ENCODE results near the gene TIMM10B.

The TIMM10B gene, protein sequence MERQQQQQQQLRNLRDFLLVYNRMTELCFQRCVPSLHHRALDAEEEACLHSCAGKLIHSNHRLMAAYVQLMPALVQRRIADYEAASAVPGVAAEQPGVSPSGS

DNA sequence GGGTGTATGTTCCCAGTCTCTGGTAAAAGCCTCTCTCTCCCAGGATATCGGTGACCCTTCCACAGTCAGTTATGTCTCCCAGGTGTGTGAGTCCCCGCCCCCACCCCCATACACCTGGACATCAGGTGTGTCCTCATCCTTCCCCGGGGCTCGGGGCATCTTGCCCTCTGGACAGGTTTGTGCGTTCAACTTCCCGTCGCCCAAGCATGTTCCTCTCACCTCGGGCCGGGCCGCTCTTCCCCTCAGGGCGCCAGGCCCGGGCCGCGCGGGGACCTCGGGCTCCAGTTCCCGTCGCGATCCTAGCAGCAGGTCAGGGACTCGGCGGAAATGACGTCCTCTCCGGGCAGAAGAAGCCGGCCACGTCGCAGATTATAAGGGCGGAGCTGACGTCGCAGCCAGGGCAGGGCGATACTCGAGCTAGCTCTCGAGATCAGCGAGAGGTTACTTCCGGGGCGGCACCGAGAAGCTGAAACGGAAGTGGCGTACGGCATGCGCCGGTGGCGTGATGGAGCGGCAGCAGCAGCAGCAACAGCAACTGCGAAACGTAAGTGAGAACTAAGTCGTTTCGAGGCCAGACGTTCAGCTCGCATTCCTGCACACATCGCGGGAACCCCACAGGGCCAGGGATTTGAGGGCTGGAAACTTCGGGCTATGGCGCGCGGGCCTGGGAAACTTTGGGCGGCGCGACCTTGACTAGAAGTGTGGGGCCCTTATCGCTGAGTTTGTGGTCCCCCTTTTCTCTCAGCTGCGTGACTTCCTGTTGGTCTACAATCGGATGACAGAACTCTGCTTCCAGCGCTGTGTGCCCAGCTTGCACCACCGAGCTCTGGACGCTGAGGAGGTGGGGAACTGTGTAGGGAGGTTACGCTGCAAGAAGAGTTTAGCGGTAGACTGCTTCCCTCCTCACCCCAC, at the start of gene TIMM10B, which contains the start of gene ARFIP2:
TSS of gene TIMM10B (plus strand) at position 490 of the 912 bp plus-strand sequence. CDS start at position 506, 16 bp downstream.
TSS of gene ARFIP2 (minus strand) at position 320 of the 912 bp plus-strand sequence. CDS start 910 bp downstream, outside the sequence.
- peak; percentile 82 to 92 for DNase-seq

DNA sequence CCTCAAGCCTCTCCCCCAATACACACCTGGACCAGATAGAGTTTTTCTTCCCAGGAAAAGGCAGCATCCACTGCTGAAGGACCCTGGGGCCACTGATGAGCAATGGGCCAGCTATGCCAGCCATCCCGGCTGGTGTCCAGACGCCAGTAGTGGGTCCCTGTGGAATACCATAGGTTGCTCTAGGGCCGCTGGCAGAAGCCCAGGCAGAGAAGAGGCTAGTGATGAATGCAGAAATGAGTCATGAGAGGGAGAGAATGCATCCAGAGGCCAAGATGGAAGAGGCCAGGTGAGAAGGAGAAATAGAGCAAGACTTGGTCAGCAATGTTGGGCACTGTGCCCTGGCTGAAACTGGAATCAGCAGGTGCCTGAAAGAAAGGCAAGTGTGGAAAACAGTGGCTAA, 49.4 kb upstream of the TIMM10B start:
- DNase-seq: no peak

DNA sequence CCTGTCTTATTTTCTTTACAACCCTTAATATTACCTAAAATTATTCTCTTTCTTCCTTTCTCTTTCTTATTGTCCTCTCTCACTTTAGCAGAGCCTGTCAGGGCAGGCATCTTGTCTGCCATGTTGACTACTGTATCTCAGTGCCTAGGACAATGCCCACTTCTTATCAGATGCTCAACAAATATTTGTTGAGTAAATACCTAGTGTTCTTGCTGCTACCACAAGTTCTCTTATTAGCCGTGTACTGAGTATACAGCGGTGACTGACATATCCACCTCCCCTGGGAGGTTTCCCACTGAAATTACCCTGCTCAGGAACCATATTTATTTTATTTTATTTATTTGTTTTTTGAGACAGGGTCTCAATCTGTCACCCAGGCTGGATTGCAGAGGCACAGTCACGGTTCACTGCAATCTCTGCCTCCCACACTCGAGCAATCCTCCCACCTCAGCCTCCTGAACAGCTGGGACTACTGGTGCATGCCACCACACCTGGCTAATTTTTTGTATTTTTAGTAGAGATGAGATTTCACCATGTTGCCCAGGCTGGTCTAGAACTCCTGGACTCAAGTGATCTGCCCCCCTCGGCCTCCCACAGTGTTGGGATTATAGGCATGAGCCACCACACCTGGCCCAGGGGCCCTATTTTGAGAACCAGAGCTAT, 47.2 kb upstream of the TIMM10B start:
- DNase-seq: no peak

DNA sequence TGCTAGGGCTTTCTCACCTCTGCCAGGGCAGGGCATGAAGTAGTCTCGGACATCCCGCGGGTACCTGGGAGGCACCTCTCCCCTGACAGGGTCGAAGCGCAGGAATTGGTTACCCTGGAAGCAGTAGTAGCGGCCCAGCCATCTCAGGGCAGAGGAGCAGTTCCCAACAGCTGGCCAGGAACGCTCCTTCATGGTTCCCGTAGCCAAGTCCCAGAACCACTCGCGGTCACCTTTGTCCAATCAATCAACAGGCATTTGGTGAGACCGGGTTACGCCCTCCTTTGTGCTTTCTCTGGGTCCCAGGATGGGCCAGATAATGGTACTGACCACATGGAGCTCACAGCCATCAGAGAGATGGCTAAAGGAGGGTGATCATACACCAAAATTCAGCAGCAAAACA, 43.9 kb upstream of the TIMM10B start:
- no peak for DNase-seq

DNA sequence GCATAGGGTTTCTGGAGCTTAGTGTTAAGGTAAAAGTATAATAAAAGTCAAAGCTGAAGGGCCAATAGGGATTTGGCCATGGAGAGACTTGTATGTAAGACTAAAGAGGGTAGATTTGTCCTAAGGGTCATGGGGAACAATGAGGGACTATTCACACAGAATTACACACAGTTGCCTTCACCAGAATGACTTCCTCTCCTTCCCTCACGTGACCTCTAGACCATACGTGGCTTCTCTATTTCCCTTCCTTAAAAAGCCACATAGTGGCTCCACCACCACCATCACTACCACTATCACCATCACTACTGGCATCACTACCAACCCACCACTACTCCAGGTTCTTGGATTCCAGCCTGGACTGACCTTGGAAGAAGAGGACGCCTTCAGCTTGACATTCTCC, 43.3 kb upstream of the TIMM10B start:
- no peak for DNase-seq

DNA sequence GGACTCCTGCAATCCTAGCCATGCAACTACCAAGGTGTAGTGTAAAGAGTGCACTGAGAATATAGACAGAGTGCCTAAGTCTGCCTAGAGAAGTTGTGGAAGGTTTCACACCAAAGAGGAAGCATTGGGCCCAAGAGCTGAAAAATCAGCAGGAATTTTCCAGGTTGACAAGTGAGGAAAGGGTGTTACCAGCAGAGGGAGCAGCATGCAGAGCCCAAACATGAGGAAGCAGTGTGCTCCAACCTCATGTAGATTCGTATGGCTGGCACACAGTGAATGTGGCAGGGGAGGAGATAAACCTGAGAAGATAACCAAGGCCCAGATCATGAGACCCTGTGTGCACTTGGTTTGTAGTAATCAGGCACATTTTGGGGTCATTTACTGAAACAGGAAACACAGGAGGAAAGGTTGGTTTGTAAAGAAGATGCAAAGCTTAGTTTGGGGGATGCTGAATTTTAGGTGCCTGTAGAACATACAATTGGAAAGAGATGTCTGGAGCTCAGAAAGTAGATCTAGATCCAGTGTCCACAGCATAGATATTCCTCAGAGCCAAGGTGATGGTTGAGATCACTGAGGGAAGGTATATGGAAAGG, 42.2 kb upstream of the TIMM10B start:
- peak; percentile 28 to 45 for DNase-seq

DNA sequence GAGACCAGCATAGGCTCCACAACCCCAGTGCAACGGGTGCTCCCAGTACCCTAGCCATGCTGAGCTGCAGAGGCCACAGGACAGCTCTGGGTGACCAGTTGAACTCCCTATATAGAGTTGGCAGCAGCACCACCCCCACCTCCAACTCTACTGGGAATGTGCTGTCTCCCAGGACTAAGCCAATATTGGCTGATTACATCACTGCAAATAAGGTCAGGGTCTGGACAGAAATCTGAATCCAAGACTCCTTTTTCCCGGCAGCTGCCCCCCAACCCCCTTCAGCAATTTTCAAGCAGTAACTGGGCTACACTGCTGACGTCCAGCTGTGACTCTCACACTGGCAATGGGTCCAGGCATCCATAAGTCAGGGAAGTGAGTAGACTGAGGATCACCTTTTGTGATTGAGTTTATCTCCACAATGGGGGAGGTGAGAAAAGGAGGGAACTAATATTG, 40.4 kb upstream of the TIMM10B start, which contains the start of gene HPX:
TSS of gene HPX (minus strand) at position 82 of the 453 bp plus-strand sequence. CDS start at position 58, 24 bp downstream.
- DNase-seq: no peak

DNA sequence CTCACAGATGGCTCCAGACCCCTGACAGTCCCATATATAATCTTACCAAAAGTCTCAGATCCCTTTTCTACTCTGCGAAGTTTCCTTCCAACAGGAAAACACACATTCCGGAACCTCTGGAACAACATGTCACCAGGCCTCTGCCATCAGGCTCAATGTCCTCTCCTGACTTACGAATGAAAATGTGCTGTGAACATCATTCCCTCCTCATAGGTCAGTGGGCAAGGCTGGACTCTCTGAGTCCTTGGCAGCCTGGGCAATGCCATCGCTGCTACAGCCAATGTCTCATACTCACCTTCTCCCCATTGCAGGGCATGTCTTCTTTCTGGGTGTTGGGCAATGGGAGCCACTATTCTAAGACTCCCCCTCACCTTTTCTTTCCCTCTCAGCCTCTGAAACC, 38.9 kb upstream of the TIMM10B start:
- DNase-seq: no peak

DNA sequence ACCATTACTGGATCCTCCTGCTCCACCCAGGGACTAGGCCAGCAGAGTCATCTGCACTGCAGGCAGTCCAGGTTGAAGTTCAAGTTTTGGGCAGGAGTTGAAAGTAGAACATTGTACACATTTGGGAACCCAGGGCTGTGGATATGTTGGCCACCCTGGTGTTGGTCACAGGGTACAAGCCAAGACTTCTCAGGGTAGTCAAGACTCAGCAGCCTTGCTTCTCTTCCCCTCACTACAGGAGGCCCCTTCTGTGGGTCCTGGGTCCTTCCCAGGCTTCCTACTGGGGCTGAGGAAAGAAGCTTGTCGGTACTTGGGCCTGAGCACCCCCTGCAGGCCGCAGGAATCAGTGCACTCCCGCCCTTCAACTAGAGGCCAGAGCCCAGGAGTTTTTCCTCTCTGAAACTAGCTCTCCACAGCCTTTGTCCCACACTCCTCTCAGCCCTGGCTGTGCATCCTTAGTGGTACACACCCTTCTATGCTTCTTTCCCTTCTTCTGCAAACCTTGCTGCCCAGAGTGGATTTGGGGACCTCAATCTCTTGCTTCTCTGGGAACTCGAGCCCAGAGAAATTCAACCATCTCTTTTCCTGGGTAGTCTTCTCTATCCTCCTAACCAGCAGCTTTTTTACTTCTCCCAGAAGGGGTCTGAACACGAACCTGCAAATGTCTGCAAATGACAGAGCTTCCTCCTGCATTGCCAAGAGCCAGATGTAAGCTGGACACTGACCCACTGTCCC, 37.9 kb upstream of the TIMM10B start:
- DNase-seq: peak in 1 of 2 experiments; percentile 17

DNA sequence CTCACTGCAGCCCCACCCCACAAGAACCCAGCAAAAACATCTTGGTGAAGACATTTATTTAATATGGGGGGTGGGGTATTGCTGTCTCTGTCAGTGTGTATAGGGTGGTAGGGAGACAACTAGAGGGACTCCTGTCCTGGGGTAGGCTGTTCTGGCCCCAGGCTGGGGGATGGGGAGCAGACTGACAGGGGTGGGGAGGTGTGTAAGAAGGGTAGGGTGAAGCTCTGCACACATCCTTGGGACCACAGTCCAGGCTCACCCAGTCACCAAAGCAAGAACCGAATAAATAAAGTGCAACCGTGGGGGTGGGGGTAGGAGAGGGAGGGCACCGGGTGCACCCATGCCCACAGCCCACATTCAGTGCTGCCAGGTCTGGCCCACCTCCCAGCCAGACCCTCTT, 32.7 kb upstream of the TIMM10B start:
- DNase-seq: no peak

DNA sequence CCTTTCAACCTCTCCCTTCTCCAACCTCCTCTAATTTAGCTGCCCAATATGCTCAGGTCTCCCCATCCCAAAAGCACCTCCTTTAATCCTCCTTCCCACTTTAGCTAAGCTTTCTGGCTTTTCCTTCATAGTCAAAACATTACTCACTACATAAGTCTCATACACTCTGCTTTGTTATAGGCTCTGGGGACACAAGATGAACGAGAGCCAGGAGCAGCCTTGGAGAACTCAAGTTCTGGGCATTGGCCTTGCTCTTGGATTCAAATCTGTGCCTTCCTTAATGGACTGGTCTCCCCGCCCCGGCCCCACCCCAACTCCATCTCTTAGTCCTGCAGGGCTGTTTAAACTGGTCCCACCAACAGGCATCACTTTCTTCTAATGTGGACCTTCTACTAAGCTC, 29.1 kb upstream of the TIMM10B start:
- no peak for DNase-seq

DNA sequence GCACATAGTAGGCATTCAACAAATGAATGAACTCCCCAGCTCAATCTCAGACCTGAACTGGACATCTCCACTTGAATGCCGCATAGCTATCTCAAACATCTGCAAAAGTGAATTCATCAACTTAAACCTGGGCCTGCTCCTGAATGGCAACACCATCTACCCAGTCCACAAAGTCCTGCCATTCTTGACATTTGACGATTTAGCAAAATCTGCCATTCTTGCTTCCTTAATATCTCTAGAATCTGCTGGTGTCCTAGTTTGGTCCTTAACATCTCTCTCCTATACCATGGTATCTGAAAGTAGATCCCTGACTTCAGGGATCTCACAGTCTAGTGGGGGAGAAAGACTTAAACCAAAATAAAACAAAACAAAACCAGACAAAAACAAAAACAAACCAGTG, 28.1 kb upstream of the TIMM10B start:
- no peak for DNase-seq

DNA sequence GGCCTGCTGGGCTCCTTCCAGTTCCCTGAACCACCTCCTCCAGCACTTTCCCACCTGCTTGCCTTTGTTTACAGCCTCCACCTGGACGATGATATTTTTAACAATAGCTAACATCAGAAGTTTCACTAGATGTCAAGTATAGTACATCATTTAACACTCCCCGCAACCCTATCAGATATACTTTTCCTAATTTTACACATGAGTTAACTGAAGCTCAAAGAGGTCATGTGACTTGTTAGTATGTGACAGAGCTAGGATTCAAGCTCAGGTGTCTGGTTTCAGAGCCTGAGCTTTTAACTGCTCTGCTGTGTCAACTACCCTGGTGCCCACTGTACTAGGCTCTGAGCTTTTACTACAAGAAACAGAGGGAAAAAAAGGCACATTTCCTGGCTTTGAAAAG, 26.2 kb upstream of the TIMM10B start:
- DNase-seq: no peak

DNA sequence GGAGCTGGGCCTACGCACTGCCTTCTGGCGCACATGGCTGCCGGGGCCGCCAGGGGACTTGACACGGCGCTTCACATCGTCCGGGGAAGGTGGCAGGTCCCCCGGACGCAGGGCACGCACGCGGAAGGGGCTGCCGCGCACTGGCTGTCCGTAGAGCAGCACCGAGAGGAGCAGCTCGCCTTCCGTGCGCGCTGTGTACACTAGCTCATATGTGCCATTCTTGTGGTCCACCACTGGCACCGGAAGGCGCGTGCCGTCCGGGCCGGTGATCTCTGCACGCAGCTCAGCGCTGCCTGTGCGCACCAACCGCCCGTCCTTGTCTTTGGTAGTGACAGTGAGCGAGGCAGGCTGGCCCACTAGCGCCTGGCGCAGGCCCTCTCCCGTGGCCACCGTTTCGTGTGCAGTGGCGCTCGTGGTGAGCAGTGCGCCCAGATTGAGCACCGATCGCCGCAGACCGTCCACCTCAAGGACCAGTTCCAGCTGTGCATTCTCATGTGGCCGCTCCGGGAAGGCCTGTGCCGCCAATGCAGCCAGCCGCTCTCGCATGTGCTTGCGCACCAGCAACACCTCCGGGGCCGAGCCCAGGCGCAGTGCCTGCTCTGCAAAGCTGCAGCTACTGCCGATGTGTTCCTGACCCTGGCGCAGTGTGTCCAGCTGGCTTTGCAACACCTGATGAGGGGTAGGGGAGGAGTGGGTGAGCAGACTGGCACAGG, 24.8 kb upstream of the TIMM10B start:
- DNase-seq: no peak

DNA sequence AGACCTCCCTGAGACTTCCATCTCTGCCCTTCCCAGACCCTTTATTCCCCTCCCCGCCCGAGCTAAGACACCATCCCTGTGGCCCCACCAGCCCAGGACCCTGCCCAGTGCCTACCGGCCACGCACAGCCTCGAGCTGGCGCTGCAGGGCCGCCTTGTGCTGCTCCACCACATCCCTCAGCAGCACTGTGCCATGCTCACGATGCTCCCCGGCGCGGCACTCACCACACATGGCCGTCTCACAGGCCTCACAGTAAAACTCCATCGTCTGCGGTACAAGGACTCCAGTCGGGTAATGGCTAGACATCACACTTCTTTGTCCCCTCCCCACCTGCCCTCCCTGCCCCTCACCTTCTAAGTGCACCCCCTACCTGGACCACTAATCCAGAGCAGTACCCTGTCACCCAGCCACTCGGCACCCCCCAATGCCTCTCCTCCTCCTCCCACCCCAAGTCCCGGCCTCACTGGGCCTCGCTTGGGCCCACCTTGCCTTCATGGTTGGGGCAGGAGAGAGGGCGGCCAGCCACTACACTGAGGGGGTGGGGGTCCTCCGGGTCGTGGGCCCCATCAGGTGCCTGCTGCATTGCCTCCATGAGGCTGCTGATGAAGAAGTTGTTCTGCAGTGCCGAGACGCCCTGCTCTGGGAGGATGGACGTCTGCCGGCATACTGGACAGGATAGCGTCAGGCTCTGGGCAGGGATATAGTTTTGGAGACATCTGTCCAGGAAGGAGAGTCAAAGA, 23.6 kb upstream of the TIMM10B start:
- no peak for DNase-seq

DNA sequence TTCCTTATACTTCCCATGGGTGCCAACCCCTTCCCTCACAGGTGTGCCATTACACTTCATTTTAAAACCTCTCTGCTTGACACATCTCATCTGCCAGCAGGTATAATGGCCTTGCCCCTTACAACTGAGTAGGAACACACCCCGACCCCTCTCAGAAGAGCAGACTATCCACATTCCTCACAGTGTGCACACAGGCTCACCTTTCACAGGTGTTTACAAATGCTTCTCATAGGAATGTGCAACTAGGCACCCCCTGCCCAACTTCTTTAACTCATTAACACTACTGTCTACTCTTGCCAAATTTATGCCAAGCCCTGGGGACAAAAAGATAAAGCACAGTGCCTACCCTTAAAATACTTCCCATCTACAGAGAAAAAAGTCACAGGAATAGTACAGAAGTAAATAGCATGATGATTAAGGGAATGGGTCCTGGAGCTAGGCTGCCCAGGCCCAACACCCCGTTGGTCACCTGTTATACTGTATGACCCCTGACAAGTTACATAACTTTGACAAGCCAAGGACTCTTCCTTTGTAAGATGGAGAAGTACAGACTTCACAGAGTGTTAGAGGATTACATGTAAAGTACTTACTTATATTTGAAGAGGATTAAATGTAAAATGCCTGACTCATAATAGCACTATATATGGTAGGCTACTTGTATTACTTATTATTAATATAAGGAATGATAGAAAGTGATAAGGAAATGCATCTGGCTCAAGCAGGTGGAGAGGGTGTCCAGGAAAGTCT, 22.8 kb upstream of the TIMM10B start:
- no peak for DNase-seq

DNA sequence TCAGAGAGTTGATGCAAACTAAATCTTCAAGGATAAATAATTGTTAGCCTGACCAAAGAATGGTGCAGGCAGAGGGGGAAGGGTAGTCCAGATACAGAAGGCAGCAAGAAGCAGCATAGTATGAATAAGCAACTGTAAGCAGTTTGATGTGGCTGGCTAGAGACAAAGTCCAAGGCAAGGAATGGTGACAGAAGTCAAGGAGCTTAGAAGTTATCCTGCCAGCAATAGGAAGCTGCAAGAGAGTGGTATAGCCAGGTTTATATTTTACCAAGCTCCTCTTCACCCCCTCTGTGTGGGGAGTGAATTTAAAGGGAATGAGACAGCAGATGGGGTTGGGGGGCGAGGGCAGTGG, 22.2 kb upstream of the TIMM10B start:
- DNase-seq: no peak

DNA sequence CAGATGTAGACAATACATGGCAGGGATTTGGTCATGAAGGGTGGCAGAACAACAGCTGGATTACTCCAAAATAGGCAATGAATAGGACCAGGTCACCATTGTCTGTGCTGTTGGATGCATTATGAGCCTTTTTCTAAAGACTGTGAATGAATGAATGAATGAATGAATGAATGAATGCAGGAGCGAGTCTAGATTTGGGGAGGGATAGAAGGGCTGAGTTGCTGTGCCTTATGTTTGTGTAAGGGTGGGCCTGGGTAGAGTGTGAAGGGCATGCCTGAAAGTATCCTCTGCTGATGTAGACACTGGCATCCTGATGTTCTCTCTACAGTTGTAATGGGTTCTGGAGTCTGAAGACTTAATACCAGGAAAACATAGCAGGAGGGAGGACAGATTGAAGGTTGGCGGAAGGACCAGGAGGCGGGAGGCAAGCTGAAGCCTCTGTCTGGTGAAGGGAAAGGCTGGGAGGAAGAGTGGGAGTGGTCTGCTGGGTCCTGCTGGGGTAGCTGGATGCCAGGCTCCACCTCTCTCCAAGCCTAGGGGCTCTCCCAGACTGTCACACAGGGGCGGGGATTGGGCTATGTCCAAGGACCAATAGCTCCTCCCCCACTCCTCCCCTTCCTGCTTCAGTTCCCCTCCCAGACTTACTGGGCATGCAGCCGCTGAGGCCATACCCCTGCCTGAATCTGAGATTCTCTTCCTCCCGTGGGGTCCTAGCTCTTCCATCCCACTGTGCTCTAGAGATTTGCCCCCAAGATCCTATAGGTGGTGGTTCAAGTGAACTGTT, 12.4 kb upstream of the TIMM10B start:
- peak; percentile 32 to 49 for DNase-seq

DNA sequence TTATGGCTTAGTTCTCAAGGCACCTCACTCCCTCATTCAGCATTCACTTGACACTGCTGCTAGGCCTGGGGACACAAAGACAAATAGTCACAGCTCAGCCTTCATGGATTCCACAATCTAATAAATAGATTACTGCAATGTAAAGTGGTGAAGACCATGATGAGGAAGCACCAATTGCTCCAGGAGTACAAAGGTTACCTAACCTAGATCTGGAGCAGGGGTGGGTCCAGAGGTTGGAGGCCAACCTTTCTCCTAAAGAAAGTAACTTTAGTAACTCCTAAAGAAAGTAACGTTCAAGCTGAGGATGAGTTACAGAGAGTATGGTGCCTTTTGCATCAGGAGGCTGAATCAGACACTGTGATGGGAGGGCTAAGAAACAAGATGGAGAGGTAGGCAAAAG, 11.7 kb upstream of the TIMM10B start:
- DNase-seq: no peak

DNA sequence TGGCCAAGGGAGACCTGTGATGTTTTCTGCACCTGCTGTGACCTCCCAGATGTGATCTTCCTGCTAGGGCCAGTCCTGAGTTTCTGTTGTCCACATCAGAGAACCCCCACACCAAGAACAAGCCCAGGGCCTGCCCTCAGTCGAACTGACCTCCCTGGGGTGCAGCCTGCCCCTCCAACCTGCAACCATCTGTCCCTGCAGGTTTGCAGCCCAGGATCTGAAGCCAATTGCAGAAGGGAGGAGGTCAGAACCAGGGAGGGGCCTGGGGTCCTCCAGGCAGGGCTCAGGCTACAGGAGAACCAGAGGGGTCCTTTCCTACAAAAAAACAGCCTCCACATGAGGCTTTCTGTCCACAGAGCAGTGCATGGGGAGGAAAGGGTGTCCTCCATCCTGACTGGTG, 8.4 kb upstream of the TIMM10B start:
- no peak for DNase-seq
